HG02943 (cell line): ENCODE measurements around the gene IQSEC3.

Experiments used
- ATAC-seq: cut with Tn5 transposase; IDR thresholded peaks from one replicate; pipeline ENCODE4 v1.9.1; 2021; ENCODE audit warnings: mild to moderate bottlenecking, low read depth, moderate library complexity; ENCODE audit not compliant: unreplicated experiment

The IQSEC3 gene

DNA sequence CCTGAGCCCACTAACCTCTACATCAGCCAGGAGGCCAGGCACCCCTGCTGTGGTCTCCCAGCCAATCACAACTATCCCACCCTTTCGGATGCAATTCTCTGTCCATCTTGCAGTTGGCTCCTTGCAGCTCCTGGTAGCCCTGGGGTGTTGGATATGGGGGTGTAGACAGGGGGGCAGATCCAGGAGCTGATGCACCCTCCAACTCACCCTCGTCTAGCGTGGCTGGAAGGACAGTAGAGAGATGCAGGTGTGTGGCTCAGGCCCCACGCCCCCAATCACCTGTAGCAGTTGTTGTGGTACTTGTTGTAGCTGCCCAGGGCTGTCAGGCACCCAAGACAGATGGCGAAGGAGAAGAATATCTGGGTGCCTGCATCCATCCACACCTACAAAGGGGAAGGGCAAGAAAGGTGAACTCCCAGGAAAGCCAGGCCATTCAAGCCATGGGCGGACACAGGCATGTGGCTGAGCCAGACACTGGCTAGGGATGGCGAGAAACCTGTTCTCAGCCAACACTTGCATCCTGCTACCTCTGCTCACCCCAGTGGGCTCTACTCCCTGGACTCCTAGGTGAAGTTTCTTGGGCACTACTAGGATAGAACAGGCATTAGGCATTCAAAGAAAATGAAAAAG, 160.8 kb downstream of the IQSEC3 start:
- no peak for ATAC-seq
